A673 (cell line): ENCODE measurements around the gene INPP4A. TPM values are rescaled to one million over a fixed set of nuclear protein-coding genes. Genes with fewer than 3 reads are reported as not detected.

Experiments used
- BruUV-seq: library from RNA; stranded (reverse); fragments of 400-500 nt; replicated peaks from 2 replicates; lab custom pipeline; 2021; lab: Mats Ljungman, UMichigan
- CTCF ChIA-PET: fragments of 300-600 bp; sonication (Branson Sonifier 250); formaldehyde crosslinking; loops from one replicate; lab custom pipeline; 2022; ENCODE audit warnings: antibody characterized with exemption; lab: Charles Lee
- POLR2A ChIA-PET: fragments of 300-600 bp; sonication (Branson Sonifier 250); formaldehyde crosslinking; loops from one replicate; lab custom pipeline; 2022; ENCODE audit warnings: antibody characterized with exemption; ENCODE audit not compliant: low non-redundant PET; lab: Charles Lee
- DNase-seq: peaks from one replicate; pipeline ENCODE4 v3.0.0-alpha.2; 2015; ENCODE audit warnings: low spot score
- H3K27ac ChIP-seq: fragments of 200-600 bp; sonication (generic); 2 replicates; pipeline ENCODE4 v1.5.1; 2016; ENCODE audit warnings: mixed run types, low read depth, mild to moderate bottlenecking, mixed read lengths, antibody characterized with exemption, low read length; ENCODE audit not compliant: poor library complexity, severe bottlenecking
- H3K27me3 ChIP-seq: fragments of 200-600 bp; sonication (generic); replicated peaks from 2 replicates; pipeline ENCODE4 v1.6.1; 2017; ENCODE audit warnings: mixed run types, low read depth, mild to moderate bottlenecking, mixed read lengths, antibody characterized with exemption, low read length; ENCODE audit not compliant: insufficient read depth, poor library complexity
- H3K36me3 ChIP-seq: fragments of 200-600 bp; sonication (generic); 2 replicates; pipeline ENCODE4 v1.6.1; 2016; ENCODE audit warnings: mixed run types, mild to moderate bottlenecking, mixed read lengths, antibody characterized with exemption, low read length; ENCODE audit not compliant: insufficient read depth, poor library complexity, severe bottlenecking
- H3K4me1 ChIP-seq: fragments of 200-600 bp; sonication (generic); 2 replicates; pipeline ENCODE4 v1.6.1; 2017; ENCODE audit warnings: mixed run types, mild to moderate bottlenecking, mixed read lengths, antibody characterized with exemption, low read length; ENCODE audit not compliant: insufficient read depth, poor library complexity, severe bottlenecking
- H3K4me3 ChIP-seq: fragments of 200-600 bp; sonication (generic); 2 replicates; pipeline ENCODE4 v1.5.1; 2016; ENCODE audit warnings: low read depth, mixed run types, mild to moderate bottlenecking, mixed read lengths, low read length; ENCODE audit not compliant: poor library complexity, severe bottlenecking
- H3K9me3 ChIP-seq: fragments of 200-600 bp; sonication (generic); 2 replicates; pipeline ENCODE4 v1.6.1; 2016; ENCODE audit warnings: mixed run types, low read depth, mild to moderate bottlenecking, mixed read lengths, antibody characterized with exemption, low read length; ENCODE audit not compliant: poor library complexity, severe bottlenecking
- EZH2 ChIP-seq: fragments of 200-600 bp; sonication (generic); IDR thresholded peaks from 2 replicates; pipeline ENCODE4 v1.6.1; 2017; ENCODE audit warnings: borderline replicate concordance, low read depth, mild to moderate bottlenecking, mixed read lengths, antibody characterized with exemption, low read length; ENCODE audit not compliant: poor library complexity, severe bottlenecking
- intact Hi-C: fragments of 100-400 bp; cut with micrococcal nuclease; formaldehyde crosslinking; loops from one replicate; pipeline ENCODE4 v1.10.0; 2022; ENCODE audit not compliant: unreplicated experiment
- total RNA-seq: library from RNA; stranded (reverse); gene quantifications from 2 replicates; pipeline ENCODE4 v1.2.3, GENCODE V29; 2021
- TF ChIP-seq, protein P1 (sequence below): fragments of 300-800, 200-600 bp; sonication (generic); conservative IDR thresholded peaks from 2 replicates; pipeline ENCODE4 v1.5.1; 2017; ENCODE audit warnings: low read depth, mild to moderate bottlenecking, antibody characterized with exemption, low read length, moderate library complexity, mixed read lengths

The INPP4A gene
- total RNA-seq, 1 experiment from 2014 or later: 33.5 TPM

DNA sequence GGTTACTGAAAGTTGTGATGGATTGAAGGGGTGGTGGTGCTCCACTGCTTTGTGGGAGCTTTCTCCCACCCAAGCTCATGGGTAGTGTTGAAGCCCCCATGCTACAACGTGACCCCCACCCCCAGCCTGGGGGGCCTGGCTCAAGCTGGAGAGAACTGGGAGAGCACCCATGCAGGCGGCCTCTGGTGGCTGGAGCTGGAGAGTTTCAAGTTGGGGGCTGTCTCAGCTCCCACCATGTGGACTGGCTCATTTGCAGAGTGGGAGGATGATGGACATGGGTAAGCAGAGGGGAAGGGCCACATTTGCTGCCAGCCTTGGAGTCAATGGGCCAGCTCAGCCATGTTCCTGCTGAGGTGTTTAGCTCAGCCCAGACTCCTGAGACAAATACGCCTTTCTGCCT lies 62.8 kb downstream of the INPP4A start:
- Histone ChIP-seq H3K27ac (no peak overlapping the region), H3K4me1 (peaks cover 9% of the 10 kb centered on the region), H3K9me3 (no peaks in the 10 kb centered on the region), H3K4me3 (no peak overlapping the region), H3K36me3 (no peaks in the 10 kb centered on the region), H3K27me3 (no peaks in the 10 kb centered on the region)
- TF ChIP-seq, protein P1, sequence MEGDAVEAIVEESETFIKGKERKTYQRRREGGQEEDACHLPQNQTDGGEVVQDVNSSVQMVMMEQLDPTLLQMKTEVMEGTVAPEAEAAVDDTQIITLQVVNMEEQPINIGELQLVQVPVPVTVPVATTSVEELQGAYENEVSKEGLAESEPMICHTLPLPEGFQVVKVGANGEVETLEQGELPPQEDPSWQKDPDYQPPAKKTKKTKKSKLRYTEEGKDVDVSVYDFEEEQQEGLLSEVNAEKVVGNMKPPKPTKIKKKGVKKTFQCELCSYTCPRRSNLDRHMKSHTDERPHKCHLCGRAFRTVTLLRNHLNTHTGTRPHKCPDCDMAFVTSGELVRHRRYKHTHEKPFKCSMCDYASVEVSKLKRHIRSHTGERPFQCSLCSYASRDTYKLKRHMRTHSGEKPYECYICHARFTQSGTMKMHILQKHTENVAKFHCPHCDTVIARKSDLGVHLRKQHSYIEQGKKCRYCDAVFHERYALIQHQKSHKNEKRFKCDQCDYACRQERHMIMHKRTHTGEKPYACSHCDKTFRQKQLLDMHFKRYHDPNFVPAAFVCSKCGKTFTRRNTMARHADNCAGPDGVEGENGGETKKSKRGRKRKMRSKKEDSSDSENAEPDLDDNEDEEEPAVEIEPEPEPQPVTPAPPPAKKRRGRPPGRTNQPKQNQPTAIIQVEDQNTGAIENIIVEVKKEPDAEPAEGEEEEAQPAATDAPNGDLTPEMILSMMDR: no peak
- no peak for TF ChIP-seq EZH2
- DNase-seq: no peak
- POLR2A ChIA-PET: interaction anchor here (0.6 kb wide), 1 partner anchor 715 kb away, joined by 3 read pairs; no protein-coding TSS in a partner anchor
- intact Hi-C loops: no loop called here
- CTCF ChIA-PET: no interaction called here
- BruUV-seq: no TSS peak

DNA sequence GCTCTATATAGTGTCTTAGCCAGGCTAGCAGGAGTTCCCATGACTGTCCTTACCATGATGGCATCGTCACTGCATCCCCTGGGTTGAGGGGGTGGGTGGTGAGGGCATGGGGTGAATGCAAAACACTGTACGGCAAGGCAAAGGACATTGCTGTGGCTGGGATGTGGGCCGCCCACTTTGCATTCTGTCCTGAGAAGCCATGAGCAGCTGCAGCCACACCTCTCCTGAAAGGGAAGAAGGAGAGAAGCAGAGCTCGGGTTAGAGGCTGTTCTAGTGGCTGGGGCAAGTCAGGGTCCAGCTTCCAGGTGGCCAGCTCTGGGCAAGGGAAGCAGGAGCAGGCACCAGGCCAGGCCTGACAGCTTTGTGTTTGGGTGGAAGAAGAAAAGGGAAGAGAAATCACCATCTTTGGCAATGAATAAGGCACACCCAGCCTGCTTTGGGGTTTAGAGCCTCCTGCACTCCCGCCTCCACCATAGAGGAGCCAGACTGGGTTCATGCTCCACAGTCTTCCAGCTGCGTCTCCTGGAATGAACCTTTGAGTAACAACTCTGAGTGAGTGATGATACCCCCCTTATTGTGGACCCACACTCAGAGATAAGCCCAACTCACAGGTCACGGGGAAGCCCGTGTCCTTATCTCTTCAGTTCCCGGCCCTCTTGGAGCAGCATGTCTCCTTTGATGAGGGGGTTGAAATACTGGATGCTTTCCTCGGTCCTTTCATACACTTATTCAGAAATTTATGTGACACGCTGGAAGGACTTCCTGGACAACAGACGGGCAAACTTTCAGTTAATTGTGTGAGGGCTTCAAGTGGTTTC lies 63.4 kb downstream of the INPP4A start:
- no peak overlapping the region for H3K4me3 ChIP-seq
- ChIA-PET CTCF (no interaction called here), POLR2A (interaction anchor here (0.6 kb wide), 1 partner anchor 715 kb away, joined by 3 read pairs; no protein-coding TSS in a partner anchor)
- no peak overlapping the region for H3K27ac ChIP-seq
- DNase-seq: no peak
- TF ChIP-seq, protein P1: no peak
- TF ChIP-seq EZH2: no peak
- no peaks in the 10 kb centered on the region for H3K36me3 ChIP-seq
- H3K9me3 ChIP-seq: no peaks in the 10 kb centered on the region
- intact Hi-C loops: no loop called here
- H3K27me3 ChIP-seq: no peaks in the 10 kb centered on the region
- BruUV-seq: no TSS peak
- H3K4me1 ChIP-seq: peaks cover 9% of the 10 kb centered on the region

DNA sequence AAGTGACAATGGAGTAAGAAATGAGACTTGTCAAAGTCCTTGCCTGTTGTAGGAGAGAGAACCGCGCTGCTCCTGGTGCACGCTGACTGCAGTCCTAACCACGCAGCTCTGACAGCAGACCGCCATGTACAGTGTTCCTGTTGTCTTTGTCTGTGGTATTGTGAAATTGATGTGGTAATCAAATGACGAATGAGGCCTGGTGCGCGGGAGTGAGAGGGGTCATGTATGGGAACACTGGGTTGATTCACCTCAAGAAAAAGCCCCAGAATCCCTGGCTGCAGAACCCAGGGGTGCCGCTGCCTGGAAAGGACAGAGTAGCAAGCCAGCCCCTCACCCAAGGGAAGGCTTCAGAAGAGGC lies 64.0 kb downstream of the INPP4A start:
- Histone ChIP-seq H3K27ac (no peak overlapping the region), H3K4me3 (no peak overlapping the region), H3K36me3 (no peaks in the 10 kb centered on the region), H3K9me3 (no peaks in the 10 kb centered on the region), H3K27me3 (no peaks in the 10 kb centered on the region), H3K4me1 (peaks cover 9% of the 10 kb centered on the region)
- no TSS peak for BruUV-seq
- no peak for TF ChIP-seq EZH2
- TF ChIP-seq, protein P1: no peak
- ChIA-PET CTCF (no interaction called here), POLR2A (no interaction called here)
- DNase-seq: no peak
- intact Hi-C loops: no loop called here
